Endothelial cell of umbilical vein (primary cell): ENCODE data around the gene MOB3B. TPM values are rescaled to one million over a fixed set of nuclear protein-coding genes. Genes with fewer than 3 reads are reported as not detected.

Experiments used
- BruUV-seq: library from RNA; stranded (reverse); fragments of 400-500 nt; replicated peaks from 2 replicates; lab custom pipeline; 2021; lab: Mats Ljungman, UMichigan
- CTCF ChIA-PET: fragments of 300-600, 350-600 bp; sonication (Branson Sonifier 250); formaldehyde crosslinking; loops from one replicate; lab custom pipeline; 2021; ENCODE audit warnings: antibody characterized with exemption, inconsistent platforms; lab: Charles Lee
- POLR2A ChIA-PET: fragments of 300-600, 350-600 bp; sonication (Branson Sonifier 250); formaldehyde crosslinking; loops from one replicate; lab custom pipeline; 2021; ENCODE audit warnings: antibody characterized with exemption, inconsistent platforms; lab: Charles Lee
- DNase-seq: peaks from one replicate; pipeline ENCODE4 v3.0.0-alpha.2; 2011; ENCODE audit warnings: low read depth, low spot score
- FAIRE-seq: peaks from 2 replicates; lab custom pipeline; 2011; peaks lifted over from hg19 to GRCh38; lab: Jason Lieb, UNC
- H2AFZ ChIP-seq: 2 replicates; pipeline ENCODE4 v1.6.0; 2012; ENCODE audit warnings: low read depth, low read length, control low read depth, inconsistent platforms
- H3K27ac ChIP-seq: 2 replicates; pipeline ENCODE4 v1.5.1; 2011; ENCODE audit warnings: low read depth, mild to moderate bottlenecking, control low read depth, low read length, moderate library complexity; ENCODE audit not compliant: insufficient read depth
- H3K27me3 ChIP-seq, 2 experiments: 2 replicates each; pipeline versions ENCODE4 v1.6.0 to v1.6.1; 2011; ENCODE audit warnings: low read length in 2 of 2, mixed read lengths in 1 of 2; ENCODE audit not compliant: control insufficient read depth in 2 of 2, insufficient read depth in 2 of 2
- H3K36me3 ChIP-seq, 2 experiments: 2 replicates in 1 of 2; 3 replicates in 1 of 2; pipeline ENCODE4 v1.5.1; 2011; ENCODE audit warnings: low read length in 2 of 2, mild to moderate bottlenecking in 1 of 2, moderate library complexity in 1 of 2; ENCODE audit not compliant: control insufficient read depth in 2 of 2, insufficient read depth in 2 of 2; ENCODE audit errors: extremely low read depth in 1 of 2
- H3K4me1 ChIP-seq: 3 replicates; pipeline ENCODE4 v1.5.1; 2011; ENCODE audit warnings: mild to moderate bottlenecking, low read length; ENCODE audit not compliant: control insufficient read depth, insufficient read depth; ENCODE audit errors: extremely low read depth
- H3K4me2 ChIP-seq: 2 replicates; pipeline ENCODE4 v1.6.1; 2011; ENCODE audit warnings: low read length, control low read depth, mixed read lengths; ENCODE audit not compliant: insufficient read depth
- H3K4me3 ChIP-seq, 3 experiments: fragments of 200-600 bp in 1 of 3; sonication (generic), shearing (Covaris generic) in 1 of 3; replicated peaks in 1 of 3; 2 replicates each; pipeline ENCODE4 v1.5.1; 2011 to 2016; ENCODE audit warnings: control low read depth in 3 of 3, low read length in 3 of 3, mild to moderate bottlenecking in 2 of 3, inconsistent platforms in 1 of 3, low read depth in 1 of 3, moderate library complexity in 1 of 3; ENCODE audit not compliant: insufficient read depth in 1 of 3
- H3K79me2 ChIP-seq: 2 replicates; pipeline ENCODE4 v1.6.0; 2012; ENCODE audit warnings: low read length, inconsistent platforms; ENCODE audit not compliant: control insufficient read depth, insufficient read depth
- H3K9ac ChIP-seq: replicated peaks from 2 replicates; pipeline ENCODE3; 2011; ENCODE audit warnings: low read length, control low read depth; ENCODE audit not compliant: insufficient read depth; ENCODE audit errors: extremely low read depth
- H3K9me1 ChIP-seq: replicated peaks from 3 replicates; pipeline ENCODE4 v1.6.0; 2011; ENCODE audit warnings: mild to moderate bottlenecking, low read length; ENCODE audit not compliant: control insufficient read depth, insufficient read depth; ENCODE audit errors: extremely low read depth
- H3K9me3 ChIP-seq: replicated peaks from 2 replicates; pipeline ENCODE4 v1.5.1; 2012; ENCODE audit warnings: low read length, inconsistent platforms; ENCODE audit not compliant: control insufficient read depth, insufficient read depth
- H4K20me1 ChIP-seq: replicated peaks from 2 replicates; pipeline ENCODE3; 2011; ENCODE audit warnings: mild to moderate bottlenecking, low read length; ENCODE audit not compliant: control insufficient read depth, insufficient read depth; ENCODE audit errors: extremely low read depth
- EZH2 ChIP-seq: IDR thresholded peaks from 2 replicates; pipeline ENCODE4 v1.6.1; 2012; ENCODE audit warnings: borderline replicate concordance, low read depth, mild to moderate bottlenecking, moderate library complexity, low read length, inconsistent platforms; ENCODE audit not compliant: severe bottlenecking
- FOS ChIP-seq: IDR thresholded peaks from 2 replicates; pipeline ENCODE4 v1.6.1; 2011; ENCODE audit warnings: mild to moderate bottlenecking, low read length, moderate library complexity, borderline replicate concordance; ENCODE audit not compliant: insufficient read depth
- GATA2 ChIP-seq: IDR thresholded peaks from 2 replicates; pipeline ENCODE4 v1.7.0; 2011; ENCODE audit warnings: low read depth, mild to moderate bottlenecking, moderate library complexity, mixed read lengths, low read length; ENCODE audit not compliant: insufficient read length, insufficient read depth
- JUN ChIP-seq: IDR thresholded peaks from 2 replicates; pipeline ENCODE4 v1.6.1; 2011; ENCODE audit warnings: borderline replicate concordance, low read depth; ENCODE audit not compliant: insufficient read length, insufficient read depth
- MYC ChIP-seq: IDR thresholded peaks from one replicate; pipeline ENCODE4 v1.6.1; 2011; ENCODE audit warnings: mild to moderate bottlenecking, low read depth, low read length
- POLR2A ChIP-seq: IDR thresholded peaks from 2 replicates; pipeline ENCODE4 v1.6.1; 2012; ENCODE audit warnings: low read depth, mild to moderate bottlenecking, control low read depth, low read length
- POLR2AphosphoS5 ChIP-seq: IDR thresholded peaks from 2 replicates; pipeline ENCODE4 v1.6.1; 2012; ENCODE audit warnings: low read depth, mild to moderate bottlenecking, control low read depth, low read length, moderate library complexity; ENCODE audit not compliant: insufficient read depth
- dilution Hi-C: fragments of 300-500 bp; cut with MboI; formaldehyde crosslinking; loops from one replicate; pipeline ENCODE4 v1.15.0; 2019; ENCODE audit warnings: low sequenced_read_pairs; ENCODE audit not compliant: extremely low pct_ligation_motif_present
- intact Hi-C: fragments of 100-400 bp; cut with micrococcal nuclease; formaldehyde crosslinking; loops from one replicate; pipeline ENCODE4 v1.10.0; 2022
- polyA plus RNA-seq, 4 experiments: library from polyadenylated mRNA; depleted of rRNA in 3 of 4; stranded (reverse) in 3 of 4; unstranded in 1 of 4; fragments of >200 nt; gene quantifications; 2 replicates each; pipeline versions ENCODE4 v1.2.1 to v1.2.3, GENCODE V29; 2011 to 2012; ENCODE audit warnings: missing spikeins in 1 of 4
- total RNA-seq: library from RNA; stranded (reverse); gene quantifications from 2 replicates; pipeline ENCODE4 v1.2.3, GENCODE V29; 2021
- TF ChIP-seq, protein P1 (sequence below): IDR thresholded peaks from 2 replicates; pipeline ENCODE4 v1.6.1; 2011; ENCODE audit not compliant: insufficient read depth, insufficient read length
- TF ChIP-seq, protein P2 (sequence below), 2 donors: IDR thresholded peaks; 1 replicate in 1 of 2; 2 replicates in 1 of 2; pipeline ENCODE4 v1.5.1; 2011; ENCODE audit warnings: low read length in 2 of 2, mild to moderate bottlenecking in 2 of 2, moderate library complexity in 2 of 2, control low read depth in 1 of 2, inconsistent platforms in 1 of 2, low read depth in 1 of 2; ENCODE audit not compliant: insufficient read depth in 1 of 2; ENCODE audit errors: extremely low read depth in 1 of 2

Gene MOB3B
- total and polyA plus RNA-seq, 2 donors (not counting 3 experiments of a cell fraction or from before 2014, with no cell fraction given) = 0.03 TPM; not detected in 1

DNA sequence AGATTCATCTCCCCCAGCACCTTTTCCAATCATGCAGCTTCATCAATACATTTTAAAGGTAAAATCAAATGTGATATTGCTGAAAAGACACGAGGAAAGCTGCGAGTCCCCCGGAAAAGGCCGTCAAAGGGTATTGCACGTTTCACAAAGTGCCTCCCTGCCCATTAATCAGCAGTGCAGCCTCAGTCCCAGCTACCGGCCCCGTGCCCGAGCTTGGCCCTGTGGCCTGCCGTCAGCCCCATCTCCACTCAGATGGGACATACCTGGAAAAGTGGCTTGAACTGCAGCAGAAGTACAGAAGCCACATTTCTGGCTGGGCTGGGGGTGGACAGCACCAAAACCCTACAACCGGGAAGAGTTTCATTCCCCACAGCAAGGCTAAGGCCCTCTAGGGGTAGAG is 192.8 kb downstream of the MOB3B start:
- DNase-seq (no peak), FAIRE-seq (no peak)
- H3K27ac ChIP-seq = no peak overlapping the region
- H3K9ac ChIP-seq = no peak overlapping the region
- CTCF ChIA-PET = no interaction called here
- H3K4me2 ChIP-seq = no peak overlapping the region
- dilution Hi-C loops (loop anchor here (25.0 kb wide), 1 partner anchor 175 kb away; the partner anchor contains the start of gene IFNK), intact Hi-C loops (loop anchor here (10.0 kb wide), 1 partner anchor 388 kb away; no protein-coding TSS in a partner anchor)
- H3K79me2 ChIP-seq = no peaks in the 10 kb centered on the region
- H3K9me3 ChIP-seq = no peaks in the 10 kb centered on the region
- no peaks in the 10 kb centered on the region for H4K20me1 ChIP-seq
- no peak for TF ChIP-seq JUN
- TF ChIP-seq FOS = no peak
- TF ChIP-seq POLR2A = no peak
- TF ChIP-seq MYC = no peak
- TF ChIP-seq, protein P1, sequence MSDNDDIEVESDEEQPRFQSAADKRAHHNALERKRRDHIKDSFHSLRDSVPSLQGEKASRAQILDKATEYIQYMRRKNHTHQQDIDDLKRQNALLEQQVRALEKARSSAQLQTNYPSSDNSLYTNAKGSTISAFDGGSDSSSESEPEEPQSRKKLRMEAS = no peak
- no peak for TF ChIP-seq POLR2AphosphoS5
- TF ChIP-seq GATA2 = no peak
- TF ChIP-seq, protein P2, sequence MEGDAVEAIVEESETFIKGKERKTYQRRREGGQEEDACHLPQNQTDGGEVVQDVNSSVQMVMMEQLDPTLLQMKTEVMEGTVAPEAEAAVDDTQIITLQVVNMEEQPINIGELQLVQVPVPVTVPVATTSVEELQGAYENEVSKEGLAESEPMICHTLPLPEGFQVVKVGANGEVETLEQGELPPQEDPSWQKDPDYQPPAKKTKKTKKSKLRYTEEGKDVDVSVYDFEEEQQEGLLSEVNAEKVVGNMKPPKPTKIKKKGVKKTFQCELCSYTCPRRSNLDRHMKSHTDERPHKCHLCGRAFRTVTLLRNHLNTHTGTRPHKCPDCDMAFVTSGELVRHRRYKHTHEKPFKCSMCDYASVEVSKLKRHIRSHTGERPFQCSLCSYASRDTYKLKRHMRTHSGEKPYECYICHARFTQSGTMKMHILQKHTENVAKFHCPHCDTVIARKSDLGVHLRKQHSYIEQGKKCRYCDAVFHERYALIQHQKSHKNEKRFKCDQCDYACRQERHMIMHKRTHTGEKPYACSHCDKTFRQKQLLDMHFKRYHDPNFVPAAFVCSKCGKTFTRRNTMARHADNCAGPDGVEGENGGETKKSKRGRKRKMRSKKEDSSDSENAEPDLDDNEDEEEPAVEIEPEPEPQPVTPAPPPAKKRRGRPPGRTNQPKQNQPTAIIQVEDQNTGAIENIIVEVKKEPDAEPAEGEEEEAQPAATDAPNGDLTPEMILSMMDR (IDR thresholded peaks at IDR 0.05; ENCODE audit: extremely low read depth in 1 of 2, insufficient read depth in 1 of 2, low read depth in 1 of 2, low read length in 2 of 2) = no peak
- TF ChIP-seq EZH2 = no peak
- H3K4me1 ChIP-seq = no peaks in the 10 kb centered on the region
- peaks cover 2 to 7% of the 10 kb centered on the region in 2 experiments for H3K27me3 ChIP-seq
- no peaks in the 10 kb centered on the region for H3K9me1 ChIP-seq
- H2AFZ ChIP-seq = no peak overlapping the region
- POLR2A ChIA-PET = no interaction called here
- H3K4me3 ChIP-seq = no peak overlapping the region
- no TSS peak for BruUV-seq
- no peaks in the 10 kb centered on the region for H3K36me3 ChIP-seq
